GM18502 (cell line): Measurements from ENCODE around the gene FEV.

Experiments
- ATAC-seq: cut with Tn5 transposase; IDR thresholded peaks from one replicate; pipeline ENCODE4 v1.9.1; 2021; ENCODE audit warnings: mild to moderate bottlenecking; ENCODE audit not compliant: unreplicated experiment, poor library complexity

FEV gene

GRCh38 chr2:218985021-218985324, at the start of gene FEV:
FEV (minus strand) TSS chr2:218985184; CDS start chr2:218985075, 109 bp downstream.
- ATAC-seq: no peak

DNA sequence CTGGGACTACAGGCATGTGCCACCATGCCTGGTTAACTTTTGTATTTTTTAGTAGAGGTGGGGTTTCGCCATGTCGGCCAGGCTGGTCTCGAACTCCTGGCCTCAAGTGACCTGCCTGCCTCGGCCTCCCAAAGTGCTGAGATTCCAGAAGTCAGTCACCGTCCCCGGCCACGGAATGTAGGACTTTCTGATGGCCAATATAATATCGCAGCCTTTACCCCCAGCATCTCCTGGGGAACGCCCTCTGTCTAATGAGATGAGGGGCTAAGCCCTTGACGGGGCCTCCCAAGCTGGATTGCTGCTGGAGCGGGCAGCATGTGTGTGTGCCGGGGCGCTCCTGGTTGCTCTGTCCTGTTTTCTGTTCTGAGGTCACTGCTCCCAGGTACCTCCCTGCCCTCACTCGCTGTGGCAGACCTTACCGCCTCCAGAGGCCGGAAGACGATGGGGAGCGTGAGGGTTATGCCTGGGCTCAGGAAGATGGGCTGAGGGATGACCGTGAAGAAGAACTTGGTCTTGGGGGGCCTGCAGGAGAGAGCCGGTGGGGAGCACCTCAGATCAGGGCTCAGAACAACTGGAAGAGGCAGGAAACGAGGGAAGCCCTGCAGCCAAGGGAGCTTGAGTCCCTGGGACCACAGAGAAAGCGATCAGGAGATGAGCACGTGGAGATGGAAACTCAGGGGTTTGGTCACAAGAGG, 47.2 kb upstream of the FEV start:
- no peak for ATAC-seq

DNA sequence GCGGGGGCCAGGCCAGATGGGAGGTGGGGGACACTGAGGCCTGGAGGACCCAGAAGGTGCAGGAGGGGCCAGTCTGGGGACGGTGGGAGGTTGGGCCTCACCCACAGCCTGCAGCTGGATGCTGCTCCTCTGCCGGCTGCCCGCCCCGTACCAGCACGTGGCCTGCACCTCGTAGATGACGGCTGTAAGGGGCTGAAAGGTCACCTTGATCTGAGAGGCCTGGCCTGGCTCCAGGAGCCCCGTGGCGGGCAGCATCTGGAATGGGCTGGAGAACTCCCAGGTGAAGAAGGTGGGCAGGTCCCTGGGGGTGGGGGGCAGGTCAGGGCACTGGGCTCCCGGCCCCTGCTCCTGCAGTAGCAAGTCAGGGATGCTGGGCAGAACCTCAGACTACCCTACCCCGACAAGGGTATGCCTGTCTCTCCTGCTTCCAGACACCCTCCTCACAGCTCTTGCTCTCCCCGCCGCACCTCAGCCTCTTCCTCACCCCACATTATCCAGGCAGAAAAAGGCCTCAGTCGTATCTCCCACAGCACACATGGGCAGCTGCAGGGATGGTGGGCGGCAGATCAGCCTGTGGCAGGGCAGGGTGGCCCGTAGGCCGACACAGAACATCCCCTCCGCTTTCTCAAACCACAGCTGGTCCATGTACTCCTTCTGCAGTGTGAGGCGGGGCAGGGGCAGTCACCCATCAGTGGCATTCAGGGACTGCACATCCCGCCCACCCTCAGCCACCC, 46.2 kb upstream of the FEV start:
- no peak for ATAC-seq

GRCh38 chr2:219030177-219030940, 45.4 kb upstream of the FEV start:
- ATAC-seq: no peak

DNA sequence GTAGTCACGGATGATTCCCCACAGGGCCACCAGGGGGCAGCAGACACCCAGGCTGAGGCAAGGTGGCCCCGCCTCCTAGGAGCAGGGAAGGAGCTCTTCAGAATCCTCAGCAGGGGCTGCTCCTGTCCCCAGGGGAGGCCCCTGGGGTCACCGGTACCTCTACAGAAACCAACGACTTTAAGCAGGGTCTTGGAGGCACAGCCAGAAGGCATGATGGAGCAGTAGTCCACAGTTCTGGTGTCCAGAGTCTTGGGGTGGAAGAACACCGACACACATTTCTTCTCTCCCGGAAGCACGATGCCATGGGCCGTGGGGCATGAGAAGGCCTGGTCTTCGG, 44.8 kb upstream of the FEV start:
- peak; percentile 69 for ATAC-seq

DNA sequence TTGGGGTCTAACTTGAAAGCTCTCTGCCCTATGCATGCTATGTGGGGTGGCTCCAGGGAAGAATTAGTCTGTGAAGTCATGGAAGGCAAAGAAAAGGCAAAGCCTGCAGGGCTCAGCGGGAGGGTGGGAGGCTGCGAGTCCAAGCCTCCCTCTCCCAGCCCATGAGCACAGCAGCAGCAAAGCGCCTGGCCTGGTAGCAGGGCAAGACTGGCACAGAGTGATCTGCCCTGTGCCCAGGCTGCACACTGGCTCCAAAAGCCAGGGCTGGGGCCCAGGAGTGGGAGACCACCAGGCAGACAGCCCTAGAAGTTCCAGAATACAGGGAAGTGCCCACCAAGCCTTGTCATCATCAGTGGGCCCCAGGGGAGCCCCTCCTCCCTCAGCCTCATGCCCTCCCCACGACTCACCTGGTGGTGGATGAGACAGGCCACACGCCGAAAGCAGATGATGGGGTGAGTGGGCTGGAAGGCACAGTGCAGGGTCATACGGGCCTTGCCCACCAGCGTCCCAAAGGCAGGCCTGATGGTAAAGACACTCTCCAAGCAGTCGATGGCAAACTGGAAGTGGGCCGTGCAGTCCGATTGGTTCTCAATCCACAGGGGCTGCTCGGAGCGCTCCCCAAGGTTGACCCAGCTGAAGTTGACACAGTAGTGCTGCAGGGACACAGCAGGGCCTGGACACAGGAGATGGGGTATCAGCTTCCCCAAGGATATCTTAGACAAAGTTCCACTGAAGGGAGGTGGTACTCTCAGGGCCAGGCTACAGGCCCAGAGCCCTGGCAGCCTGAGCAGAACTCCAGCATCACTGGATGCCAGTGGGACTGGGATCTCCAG, 44.2 kb upstream of the FEV start:
- no peak for ATAC-seq

- ATAC-seq: no peak
These were observed 43.2 kb upstream of the FEV start for GRCh38 chr2:219028141-219028540.

DNA sequence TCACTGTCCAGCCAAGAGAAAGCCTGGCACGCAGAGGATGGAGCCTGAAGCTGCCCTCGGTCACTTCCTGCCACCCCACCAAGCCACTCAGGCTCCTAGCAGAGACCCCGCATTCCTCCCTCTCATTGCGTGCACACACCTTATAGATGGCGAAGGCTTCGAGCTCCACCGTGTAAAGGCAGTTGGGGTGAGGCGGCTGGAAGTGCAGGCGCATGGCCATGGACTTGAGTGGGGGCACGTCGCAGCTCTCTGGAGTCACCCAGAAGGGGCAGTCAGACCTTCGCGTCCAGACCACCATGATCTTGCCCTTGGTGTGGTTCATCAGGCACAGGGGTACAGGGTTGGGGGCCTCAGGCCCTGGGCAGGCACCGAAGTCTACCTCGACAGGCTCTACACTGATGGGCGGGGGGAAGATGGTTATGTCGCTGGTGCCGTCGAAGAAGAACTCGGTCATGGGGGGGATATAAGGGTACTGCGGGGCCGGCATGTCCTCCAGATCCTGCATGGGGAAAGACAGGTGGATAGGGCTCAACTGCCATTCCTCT, 42.6 kb upstream of the FEV start:
- no peak for ATAC-seq

GRCh38 chr2:219026946-219027345, 42.0 kb upstream of the FEV start:
- ATAC-seq: no peak

- no peak for ATAC-seq
These were observed 40.9 kb upstream of the FEV start for GRCh38 chr2:219025637-219026585.

DNA sequence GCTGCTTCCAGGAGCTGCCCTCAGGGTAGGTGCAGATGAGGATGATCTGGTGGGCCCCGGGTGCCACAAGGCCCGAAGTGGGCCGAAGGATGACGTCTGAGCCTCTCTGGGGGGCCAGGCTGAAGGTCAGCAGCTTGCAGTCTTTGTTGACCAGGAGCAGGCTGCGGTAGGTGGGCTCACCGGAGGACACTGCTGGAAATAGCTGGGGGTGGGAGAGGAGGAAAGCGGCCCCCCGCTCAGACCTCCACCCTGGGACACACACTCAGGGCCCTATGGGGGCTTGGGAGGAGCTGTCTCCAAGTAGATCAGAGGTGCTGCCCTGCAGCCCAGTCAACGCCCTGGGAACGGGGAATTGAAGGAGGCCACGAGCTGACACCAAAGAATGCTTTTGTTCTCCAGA, 39.1 kb upstream of the FEV start:
- ATAC-seq: no peak

DNA sequence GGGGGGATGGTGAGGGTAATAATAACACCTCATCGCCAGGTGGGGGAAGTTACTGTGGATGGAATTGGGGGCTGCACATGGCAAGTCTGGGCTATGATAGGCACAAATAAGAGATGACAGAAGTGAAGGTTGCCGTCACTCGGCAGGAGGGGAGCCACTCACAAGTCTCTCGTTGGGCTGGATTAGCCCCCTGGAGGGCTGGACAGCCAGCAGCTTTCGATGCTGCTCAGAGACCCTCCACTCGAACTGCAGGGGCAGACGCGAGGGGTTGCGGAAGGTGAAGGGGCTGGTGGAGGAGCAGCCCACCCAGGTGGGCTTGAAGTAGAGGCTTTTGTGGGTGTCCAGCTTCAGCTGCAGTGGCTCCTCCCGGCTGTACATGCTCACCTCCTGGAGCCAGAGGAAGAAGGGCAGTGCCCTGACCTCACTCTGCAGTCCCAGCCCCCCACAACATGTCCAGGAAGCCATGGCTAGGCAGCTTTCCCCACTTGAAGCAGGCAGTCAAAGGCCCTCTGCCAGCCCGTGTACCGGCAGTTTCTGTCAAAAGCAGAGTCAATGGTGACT, 38.1 kb upstream of the FEV start:
- no peak for ATAC-seq

DNA sequence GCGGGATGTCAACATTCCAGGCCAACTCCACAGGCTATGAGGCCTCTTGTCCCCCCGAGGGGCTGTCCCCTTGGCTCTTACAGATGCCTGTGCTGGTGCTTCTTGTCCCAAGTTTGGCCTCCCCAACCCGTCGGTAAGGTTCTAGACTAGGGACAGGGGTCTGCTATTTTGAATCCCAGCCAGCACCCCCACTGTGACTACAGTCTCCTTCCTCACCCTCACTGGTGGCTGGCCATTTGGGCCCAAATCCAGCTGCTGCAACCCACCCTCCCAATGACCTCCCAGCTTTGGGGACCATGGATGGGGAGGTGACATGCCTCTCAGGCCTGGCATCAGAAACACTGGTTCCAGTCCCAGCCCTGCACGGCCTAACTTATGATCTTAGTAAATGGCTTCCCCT, 37.6 kb upstream of the FEV start:
- ATAC-seq: no peak

- ATAC-seq: no peak
These were observed 37.1 kb upstream of the FEV start for GRCh38 chr2:219022041-219022440.

GRCh38 chr2:219021591-219021990, 36.6 kb upstream of the FEV start:
- ATAC-seq: no peak

- no peak for ATAC-seq
These were observed 35.8 kb upstream of the FEV start for GRCh38 chr2:219020604-219021365.

GRCh38 chr2:219019436-219019835, 34.5 kb upstream of the FEV start:
- ATAC-seq: no peak

DNA sequence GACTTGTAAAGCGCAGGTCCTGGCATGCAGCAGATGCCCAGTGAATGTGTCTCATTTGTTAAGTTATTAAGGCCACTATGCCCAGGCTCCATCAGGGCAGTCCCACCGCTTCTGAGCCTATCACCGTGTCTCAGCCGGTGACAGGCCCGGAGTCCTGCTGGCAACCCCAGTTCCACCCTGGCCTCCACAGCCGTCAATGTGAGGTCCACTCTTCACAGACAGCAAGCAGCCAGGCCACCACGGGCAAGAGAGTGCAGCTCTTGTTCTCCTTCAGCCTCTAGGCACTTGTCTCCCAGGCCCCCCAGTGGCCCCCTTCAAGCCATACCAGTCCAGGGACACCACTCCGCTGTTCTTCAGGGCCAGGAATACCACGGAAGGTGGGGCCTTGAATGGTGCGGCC, 33.7 kb upstream of the FEV start:
- ATAC-seq: no peak
